K562 (cell line): ENCODE data around the gene CARD8. TPM values are rescaled to one million over a fixed set of nuclear protein-coding genes. Genes with fewer than 3 reads are reported as not detected.

Experiments used
- ADNP ChIP-seq: fragments of 200-800 bp; sonication (Bioruptor generic); IDR thresholded peaks from 2 replicates; pipeline ENCODE4 v1.6.1; 2016; ENCODE audit warnings: missing genetic modification characterization, missing compliant biosample characterization
- CHD7 ChIP-seq: fragments of 200-600 bp; sonication (generic); IDR thresholded peaks from one replicate; pipeline ENCODE4 v1.6.1; 2012; ENCODE audit warnings: mild to moderate bottlenecking, low read depth, low read length, inconsistent platforms
- NR1H2 ChIP-seq: sonication (generic); formaldehyde crosslinking; IDR thresholded peaks from 2 replicates; pipeline ENCODE4 v1.4.0; 2020; ENCODE audit warnings: mild to moderate bottlenecking, missing genetic modification reagents
- RBM39 ChIP-seq: fragments of 200-400 bp; formaldehyde crosslinking; optimal IDR thresholded peaks from 2 replicates; pipeline ENCODE3; 2018; ENCODE audit warnings: low read depth, low read length
- SFPQ ChIP-seq: fragments of 200-400 bp; formaldehyde crosslinking; IDR thresholded peaks from 2 replicates; pipeline ENCODE4 v1.6.1; 2017; ENCODE audit warnings: mild to moderate bottlenecking, low read depth, low read length, moderate library complexity
- ZBTB12 ChIP-seq: fragments of 250-450 bp; sonication (Bioruptor Pico); IDR thresholded peaks from 2 replicates; pipeline ENCODE4 v1.4.0; 2020
- ZBTB7A ChIP-seq: IDR thresholded peaks from 2 replicates; pipeline ENCODE4 v1.6.1; 2011; ENCODE audit warnings: low read depth, mild to moderate bottlenecking, low read length, moderate library complexity, borderline replicate concordance; ENCODE audit not compliant: control insufficient read depth
- ZFX ChIP-seq: sonication (generic); formaldehyde crosslinking; IDR thresholded peaks from 2 replicates; pipeline ENCODE4 v1.8.0; 2022; ENCODE audit warnings: mild to moderate bottlenecking, missing genetic modification reagents, moderate library complexity
- ZNF23 ChIP-seq: fragments of 250-450 bp; sonication (Bioruptor Pico); IDR thresholded peaks from 2 replicates; pipeline ENCODE4 v1.4.0; 2020; ENCODE audit warnings: mild to moderate bottlenecking
- ZNF239 ChIP-seq: fragments of 250-450 bp; sonication (Bioruptor Pico); IDR thresholded peaks from 2 replicates; pipeline ENCODE4 v1.4.0; 2020; ENCODE audit warnings: mild to moderate bottlenecking
- polyA plus RNA-seq, 8 experiments: library from polyadenylated mRNA; depleted of rRNA in 4 of 8; stranded (reverse) in 5 of 8; unstranded in 3 of 8; fragments of >200 nt; fragmentation: Nextera tagmentation in 2 of 8; fragmentation: Illumina TruSeq in 1 of 8; extraction: Ambion mirVana in 2 of 8; extraction: Trizol in 1 of 8; gene quantifications; 2 replicates each; pipeline versions ENCODE4 v1.2.1 to v1.2.3, GENCODE V29; 2011 to 2014; ENCODE audit warnings: inconsistent platforms in 1 of 8, missing spikeins in 1 of 8
- total RNA-seq, 7 experiments: library from RNA; depleted of rRNA in 6 of 7; stranded (reverse); fragments of >200 nt in 6 of 7; fragmentation: Illumina TruSeq in 2 of 7; extraction: Trizol in 2 of 7; gene quantifications; 2 replicates each; pipeline versions ENCODE4 v1.2.1 to v1.2.3, GENCODE V29; 2011 to 2021; ENCODE audit warnings: low replicate concordance in 1 of 7
- TF ChIP-seq, protein P1 (sequence below): sonication (generic); formaldehyde crosslinking; IDR thresholded peaks from 2 replicates; pipeline ENCODE4 v1.8.1; 2023; ENCODE audit warnings: mild to moderate bottlenecking, missing genetic modification reagents, moderate library complexity

The CARD8 gene
- total and polyA plus RNA-seq, 9 of the 15 experiments (the other 6 are each of a cell fraction or from before 2014, with no cell fraction given) = 11.5 to 26.4 (median 20.8) TPM

DNA sequence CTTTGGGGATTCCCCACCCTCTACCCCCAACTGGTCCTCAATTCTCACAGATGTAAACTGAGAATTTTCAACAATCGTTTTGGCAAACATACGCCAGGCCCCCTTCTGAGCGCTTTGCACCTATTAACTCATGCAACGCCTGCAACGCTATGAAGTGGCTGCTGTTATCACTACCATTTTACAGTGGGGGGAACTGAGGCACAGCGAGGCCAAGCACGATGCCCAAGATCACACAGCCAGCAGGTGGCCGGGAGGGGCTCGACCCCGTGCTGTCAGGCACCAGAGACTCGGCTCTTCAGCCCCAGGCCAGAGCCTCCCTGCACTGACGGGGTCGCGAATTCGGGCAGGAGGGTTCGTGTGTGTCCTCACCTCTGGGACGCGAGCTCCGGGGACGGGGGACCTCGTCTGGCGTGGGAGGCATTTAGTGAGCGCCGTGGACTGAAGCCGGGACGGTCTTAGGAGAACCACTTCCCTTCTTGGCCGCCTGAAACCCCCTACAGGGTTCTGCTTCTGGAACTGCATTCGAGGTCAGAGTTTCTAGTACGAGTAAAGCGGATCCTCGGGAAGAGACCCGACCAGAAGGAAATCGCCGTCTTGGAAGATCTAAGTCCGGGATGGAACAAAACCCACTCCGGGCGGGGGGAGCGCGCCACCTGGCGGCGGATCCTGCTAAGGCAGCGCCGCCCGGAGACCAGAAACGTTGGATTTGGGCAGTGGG is 35.2 kb upstream of the CARD8 start (continued):
- TF ChIP-seq ADNP (tag) = no peak
- no peak for TF ChIP-seq ZNF239 (CRISPR knock-in tag)
- no peak for TF ChIP-seq SFPQ
- no peak for TF ChIP-seq ZBTB7A
- TF ChIP-seq CHD7 = no peak
- TF ChIP-seq ZBTB12 = no peak
- TF ChIP-seq, protein P1, sequence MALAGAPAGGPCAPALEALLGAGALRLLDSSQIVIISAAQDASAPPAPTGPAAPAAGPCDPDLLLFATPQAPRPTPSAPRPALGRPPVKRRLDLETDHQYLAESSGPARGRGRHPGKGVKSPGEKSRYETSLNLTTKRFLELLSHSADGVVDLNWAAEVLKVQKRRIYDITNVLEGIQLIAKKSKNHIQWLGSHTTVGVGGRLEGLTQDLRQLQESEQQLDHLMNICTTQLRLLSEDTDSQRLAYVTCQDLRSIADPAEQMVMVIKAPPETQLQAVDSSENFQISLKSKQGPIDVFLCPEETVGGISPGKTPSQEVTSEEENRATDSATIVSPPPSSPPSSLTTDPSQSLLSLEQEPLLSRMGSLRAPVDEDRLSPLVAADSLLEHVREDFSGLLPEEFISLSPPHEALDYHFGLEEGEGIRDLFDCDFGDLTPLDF (CRISPR knock-in tag) = no peak
- no peak for TF ChIP-seq RBM39
- no peak for TF ChIP-seq ZFX (CRISPR knock-in tag)
- TF ChIP-seq ZNF23 (CRISPR knock-in tag) = no peak
- TF ChIP-seq NR1H2 (CRISPR knock-in tag) = no peak
